Measurements from ENCODE around the gene PPP2R5E. TPM values are rescaled to one million over a fixed set of nuclear protein-coding genes. Genes with fewer than 3 reads are reported as not detected.
A peak's percentile ranks its signal among the peaks of the same experiment; 100 is the strongest.
"Not testable (repeated sequence)": the region's sequence is repeated elsewhere in the genome, so short reads cannot be mapped to it uniquely, and the experiment has no call there.

The PPP2R5E gene
- 11.7 TPM for total RNA-seq (2013)
- polyA plus RNA-seq (10 to 100 TPM in 2 of 3 donors, 1 to 10 TPM in 1; 8.9 to 26.3 (median 15.1) TPM), polyA minus RNA-seq (6.2 and 7.7 TPM in 2 replicates), total RNA-seq (17.8 to 68.6 (median 31.7) reads per million in 11 experiments)

DNA sequence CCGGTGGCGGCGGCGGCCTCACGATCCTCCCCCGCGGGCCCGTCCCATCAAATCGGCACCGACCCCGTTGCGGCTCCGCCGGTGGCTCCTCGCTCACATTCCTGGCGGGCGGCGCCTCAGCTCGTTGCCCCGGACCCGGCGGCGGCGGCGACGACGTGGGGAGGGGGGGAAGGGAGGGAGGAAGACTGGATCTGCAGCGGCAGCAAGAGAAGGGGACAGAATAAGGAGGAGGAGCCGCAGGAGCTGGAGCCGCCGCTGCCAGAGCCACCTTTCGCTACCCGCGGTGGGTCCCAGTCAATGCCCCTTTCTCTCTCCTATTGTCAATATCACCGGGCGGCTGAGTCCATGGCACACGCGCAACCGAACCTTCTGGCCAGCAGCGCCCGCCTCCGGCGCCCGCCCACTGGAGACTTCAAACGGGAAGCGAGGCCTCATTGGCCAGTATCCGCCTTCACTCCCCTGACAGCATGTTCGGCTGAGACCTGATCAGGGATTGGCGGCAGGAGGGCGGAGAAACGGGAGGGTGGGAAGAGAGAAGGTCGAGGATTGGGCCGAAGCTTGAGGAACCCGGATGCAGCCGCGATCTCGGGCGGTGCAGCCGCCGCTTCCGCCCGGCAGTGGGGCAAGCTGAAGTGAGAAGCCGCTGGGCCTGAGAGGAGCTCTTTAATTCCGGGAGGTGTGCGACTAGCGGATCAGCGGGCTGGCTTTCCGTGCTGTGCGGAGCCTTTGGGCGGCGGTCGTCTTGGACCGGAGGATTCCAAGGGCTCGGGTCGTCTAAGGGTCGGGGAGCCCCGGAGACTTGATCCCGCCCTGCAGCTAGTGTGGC lies at the start of gene PPP2R5E:
TSS of gene PPP2R5E (minus strand) at position 378 of the 826 bp plus-strand sequence. CDS start 3,692 bp downstream, outside the sequence.
- H3K27me3 ChIP-seq (ENCODE audit: control insufficient read depth in 2 of 2, insufficient read depth in 2 of 2, low read length in 2 of 2) = no peaks in the 10 kb centered on the region
- no peaks in the 10 kb centered on the region for H3K9me3 ChIP-seq (replicated peaks in 1 of 2; ENCODE audit: control insufficient read depth in 1 of 2, insufficient read depth in 1 of 2, low read length in 2 of 2)
- peaks cover 0 to 4% (median 2%) of the 10 kb centered on the region in 3 donors for H3K27me3 Mint-ChIP-seq (ENCODE audit: low read depth in 3 of 3)
- H3K36me3 Mint-ChIP-seq = peaks cover 9 to 16% of the 10 kb centered on the region in 2 donors
- peak within 1 kb of the TSS; percentile 76 to 96 for H3K27ac ChIP-seq (ENCODE audit: low read depth in 1 of 2, low read length in 2 of 2)
- H3K4me2 ChIP-seq (replicated peaks; ENCODE audit: extremely low read depth, low read length, poor library complexity, severe bottlenecking) = peak within 1 kb of the TSS; percentile 97
- intact Hi-C loops (cut with micrococcal nuclease) = loop anchor here (1.0 to 5.0 kb wide), 2 partner anchors 99 kb away; partner anchors contain the start of gene WDR89 (in 1 of the 2)
- peak within 1 kb of the TSS; percentile 96 for H3K9ac ChIP-seq (ENCODE audit: insufficient read depth, low read length, poor library complexity, severe bottlenecking)
- H3K9me3 Mint-ChIP-seq = no peaks in the 10 kb centered on the region
- H3K4me3 Mint-ChIP-seq = peak within 1 kb of the TSS; percentile 92 to 94
- peaks cover 47% of the 10 kb centered on the region for H3K79me2 ChIP-seq (ENCODE audit: insufficient read depth, low read length)
- WGBS (ENCODE audit: insufficient coverage) = 0% methylated on average over 70 of the region's 78 CpGs
- H4K20me1 ChIP-seq (ENCODE audit: insufficient read depth, low read length) = peaks cover 20% of the 10 kb centered on the region
- peaks cover 7 to 18% of the 10 kb centered on the region in 2 donors for H3K36me3 ChIP-seq (replicated peaks in 1 of 2; ENCODE audit: control insufficient read depth in 1 of 2, insufficient read depth in 2 of 2, low read length in 2 of 2)
- DNase-seq = peak; percentile 96 to 98 (median 97)
- H3K4me3 ChIP-seq (replicated peaks in 1 of 3; ENCODE audit: low read depth in 2 of 3, low read length in 3 of 3) = peak within 1 kb of the TSS; percentile 86 to 99 (median 90)
- peaks cover 28% of the 10 kb centered on the region for H3K4me1 Mint-ChIP-seq
- TF ChIP-seq CTCF (IDR thresholded peaks at IDR 0.05) = no peak
- peak within 1 kb of the TSS; percentile 89 to 95 (median 92) for H3K27ac Mint-ChIP-seq
- H2AFZ ChIP-seq (ENCODE audit: insufficient read depth, low read depth, low read length, poor library complexity, severe bottlenecking) = peak within 1 kb of the TSS; percentile 87
- H3K4me1 ChIP-seq (ENCODE audit: control insufficient read depth in 1 of 2, insufficient read depth in 2 of 2, low read length in 2 of 2) = peaks cover 12 to 26% of the 10 kb centered on the region in 2 donors

GRCh38 chr14:63583046-63583445 lies 39.9 kb upstream of the PPP2R5E start:
- H3K9me3 ChIP-seq (replicated peaks in 1 of 2; ENCODE audit: control insufficient read depth in 1 of 2, insufficient read depth in 1 of 2, low read length in 2 of 2); H3K27me3 Mint-ChIP-seq (ENCODE audit: low read depth in 3 of 3); intact Hi-C loops (cut with micrococcal nuclease); H3K27me3 ChIP-seq (ENCODE audit: control insufficient read depth in 2 of 2, insufficient read depth in 2 of 2, low read length in 2 of 2); H3K36me3 ChIP-seq (replicated peaks in 1 of 2; ENCODE audit: control insufficient read depth in 1 of 2, insufficient read depth in 2 of 2, low read length in 2 of 2); H3K4me1 ChIP-seq (ENCODE audit: control insufficient read depth in 1 of 2, insufficient read depth in 2 of 2, low read length in 2 of 2); H3K36me3 Mint-ChIP-seq; DNase-seq; H3K4me3 Mint-ChIP-seq; H2AFZ ChIP-seq (ENCODE audit: insufficient read depth, low read depth, low read length, poor library complexity, severe bottlenecking); H3K9ac ChIP-seq (ENCODE audit: insufficient read depth, low read length, poor library complexity, severe bottlenecking); H3K27ac Mint-ChIP-seq; H3K9me3 Mint-ChIP-seq; H3K4me1 Mint-ChIP-seq; H3K27ac ChIP-seq (ENCODE audit: low read depth in 1 of 2, low read length in 2 of 2); H3K4me3 ChIP-seq (replicated peaks in 1 of 3; ENCODE audit: low read depth in 2 of 3, low read length in 3 of 3); H3K4me2 ChIP-seq (replicated peaks; ENCODE audit: extremely low read depth, low read length, poor library complexity, severe bottlenecking); H3K79me2 ChIP-seq (ENCODE audit: insufficient read depth, low read length); H4K20me1 ChIP-seq (ENCODE audit: insufficient read depth, low read length): not testable (repeated sequence)
- WGBS (ENCODE audit: insufficient coverage) = 90% methylated on average over 2 of the region's 8 CpGs
